ENCODE data around the gene TRMT1.

TRMT1 gene

GRCh38 chr19:13155472-13156359, 39.2 kb upstream of the TRMT1 start:
- peak overlapping the region; percentile 87 to 100 (median 97) for H3K4me3 ChIP-seq (ENCODE audit: low read depth in 1 of 5, low read length in 5 of 5)
- peaks cover 8 to 42% (median 31%) of the 10 kb centered on the region in 5 donors for H3K4me1 ChIP-seq (ENCODE audit: control insufficient read depth in 5 of 5, insufficient read depth in 5 of 5, low read length in 5 of 5)
- H3K27ac ChIP-seq (ENCODE audit: low read depth, low read length), result peak overlapping the region; percentile 97
- H3K36me3 ChIP-seq (ENCODE audit: control insufficient read depth in 5 of 5, insufficient read depth in 5 of 5, low read length in 5 of 5), result no peaks in the 10 kb centered on the region
- peak overlapping the region; percentile 38 to 99 (median 97) for H3K9ac ChIP-seq (ENCODE audit: low read length in 5 of 5)
- H3K27me3 ChIP-seq (ENCODE audit: control insufficient read depth in 5 of 5, insufficient read depth in 4 of 5, low read length in 5 of 5), result no peaks in the 10 kb centered on the region
- no peaks in the 10 kb centered on the region for H3K9me3 ChIP-seq (ENCODE audit: control insufficient read depth in 5 of 5, low read length in 5 of 5)

GRCh38 chr19:13154911-13155471, 38.5 kb upstream of the TRMT1 start:
- H3K27me3 ChIP-seq (ENCODE audit: control insufficient read depth in 5 of 5, insufficient read depth in 4 of 5, low read length in 5 of 5), result no peaks in the 10 kb centered on the region
- peak overlapping the region in 4 of 5 donors; percentile 96 to 99 (median 98) for H3K9ac ChIP-seq (ENCODE audit: low read length in 5 of 5)
- H3K9me3 ChIP-seq (ENCODE audit: control insufficient read depth in 5 of 5, low read length in 5 of 5), result no peaks in the 10 kb centered on the region
- no peaks in the 10 kb centered on the region for H3K36me3 ChIP-seq (ENCODE audit: control insufficient read depth in 5 of 5, insufficient read depth in 5 of 5, low read length in 5 of 5)
- peak overlapping the region; percentile 87 to 100 (median 97) for H3K4me3 ChIP-seq (ENCODE audit: low read depth in 1 of 5, low read length in 5 of 5)
- peak overlapping the region; percentile 97 for H3K27ac ChIP-seq (ENCODE audit: low read depth, low read length)
- peaks cover 8 to 45% (median 31%) of the 10 kb centered on the region in 5 donors for H3K4me1 ChIP-seq (ENCODE audit: control insufficient read depth in 5 of 5, insufficient read depth in 5 of 5, low read length in 5 of 5)

- Histone ChIP-seq H3K27ac (ENCODE audit: low read depth, low read length) (peak overlapping the region; percentile 97), H3K4me1 (ENCODE audit: control insufficient read depth in 5 of 5, insufficient read depth in 5 of 5, low read length in 5 of 5) (peaks cover 8 to 52% (median 36%) of the 10 kb centered on the region in 5 donors), H3K4me3 (ENCODE audit: low read depth in 1 of 5, low read length in 5 of 5) (peak overlapping the region; percentile 87 to 100 (median 97)), H3K27me3 (ENCODE audit: control insufficient read depth in 5 of 5, insufficient read depth in 4 of 5, low read length in 5 of 5) (no peaks in the 10 kb centered on the region), H3K36me3 (ENCODE audit: control insufficient read depth in 5 of 5, insufficient read depth in 5 of 5, low read length in 5 of 5) (no peaks in the 10 kb centered on the region), H3K9me3 (ENCODE audit: control insufficient read depth in 5 of 5, low read length in 5 of 5) (no peaks in the 10 kb centered on the region), H3K9ac (ENCODE audit: low read length in 5 of 5) (peak overlapping the region; percentile 68 to 99 (median 97))
Measured at GRCh38 chr19:13154241-13154778, 37.8 kb upstream of the TRMT1 start.

- Histone ChIP-seq H3K4me1 (ENCODE audit: control insufficient read depth in 5 of 5, insufficient read depth in 5 of 5, low read length in 5 of 5) (peaks cover 8 to 58% (median 42%) of the 10 kb centered on the region in 5 donors), H3K27me3 (ENCODE audit: control insufficient read depth in 5 of 5, insufficient read depth in 4 of 5, low read length in 5 of 5) (no peaks in the 10 kb centered on the region), H3K27ac (ENCODE audit: low read depth, low read length) (peak overlapping the region; percentile 97), H3K9ac (ENCODE audit: low read length in 5 of 5) (peak overlapping the region; percentile 68 to 99 (median 97)), H3K9me3 (ENCODE audit: control insufficient read depth in 5 of 5, low read length in 5 of 5) (no peaks in the 10 kb centered on the region), H3K4me3 (ENCODE audit: low read depth in 1 of 5, low read length in 5 of 5) (peak overlapping the region; percentile 87 to 100 (median 97)), H3K36me3 (ENCODE audit: control insufficient read depth in 5 of 5, insufficient read depth in 5 of 5, low read length in 5 of 5) (no peaks in the 10 kb centered on the region)
Measured at GRCh38 chr19:13153569-13154240, 37.2 kb upstream of the TRMT1 start.

GRCh38 chr19:13152974-13153568, 36.5 kb upstream of the TRMT1 start:
- peak overlapping the region; percentile 87 to 100 (median 97) for H3K4me3 ChIP-seq (ENCODE audit: low read depth in 1 of 5, low read length in 5 of 5)
- peak overlapping the region in 4 of 5 donors; percentile 96 to 99 (median 98) for H3K9ac ChIP-seq (ENCODE audit: low read length in 5 of 5)
- H3K36me3 ChIP-seq (ENCODE audit: control insufficient read depth in 5 of 5, insufficient read depth in 5 of 5, low read length in 5 of 5), result no peaks in the 10 kb centered on the region
- H3K27ac ChIP-seq (ENCODE audit: low read depth, low read length), result peak overlapping the region; percentile 97
- H3K9me3 ChIP-seq (ENCODE audit: control insufficient read depth in 5 of 5, low read length in 5 of 5), result no peaks in the 10 kb centered on the region
- peaks cover 8 to 61% (median 45%) of the 10 kb centered on the region in 5 donors for H3K4me1 ChIP-seq (ENCODE audit: control insufficient read depth in 5 of 5, insufficient read depth in 5 of 5, low read length in 5 of 5)
- no peaks in the 10 kb centered on the region for H3K27me3 ChIP-seq (ENCODE audit: control insufficient read depth in 5 of 5, insufficient read depth in 4 of 5, low read length in 5 of 5)

GRCh38 chr19:13152356-13152973, 35.9 kb upstream of the TRMT1 start:
- Histone ChIP-seq H3K36me3 (ENCODE audit: control insufficient read depth in 5 of 5, insufficient read depth in 5 of 5, low read length in 5 of 5) (no peaks in the 10 kb centered on the region), H3K9ac (ENCODE audit: low read length in 5 of 5) (peak overlapping the region; percentile 95 to 99 (median 97)), H3K27ac (ENCODE audit: low read depth, low read length) (peak overlapping the region; percentile 97), H3K9me3 (ENCODE audit: control insufficient read depth in 5 of 5, low read length in 5 of 5) (no peaks in the 10 kb centered on the region), H3K27me3 (ENCODE audit: control insufficient read depth in 5 of 5, insufficient read depth in 4 of 5, low read length in 5 of 5) (no peaks in the 10 kb centered on the region), H3K4me3 (ENCODE audit: low read depth in 1 of 5, low read length in 5 of 5) (peak overlapping the region; percentile 87 to 100 (median 97)), H3K4me1 (ENCODE audit: control insufficient read depth in 5 of 5, insufficient read depth in 5 of 5, low read length in 5 of 5) (peaks cover 8 to 61% (median 45%) of the 10 kb centered on the region in 5 donors)

- peaks cover 6 to 57% (median 42%) of the 10 kb centered on the region in 5 donors for H3K4me1 ChIP-seq (ENCODE audit: control insufficient read depth in 5 of 5, insufficient read depth in 5 of 5, low read length in 5 of 5)
- peak overlapping the region; percentile 87 to 100 (median 97) for H3K4me3 ChIP-seq (ENCODE audit: low read depth in 1 of 5, low read length in 5 of 5)
- H3K36me3 ChIP-seq (ENCODE audit: control insufficient read depth in 5 of 5, insufficient read depth in 5 of 5, low read length in 5 of 5), result no peaks in the 10 kb centered on the region
- H3K27me3 ChIP-seq (ENCODE audit: control insufficient read depth in 5 of 5, insufficient read depth in 4 of 5, low read length in 5 of 5), result no peaks in the 10 kb centered on the region
- H3K27ac ChIP-seq (ENCODE audit: low read depth, low read length), result peak overlapping the region; percentile 99
- H3K9me3 ChIP-seq (ENCODE audit: control insufficient read depth in 5 of 5, low read length in 5 of 5), result no peaks in the 10 kb centered on the region
- peak overlapping the region; percentile 95 to 100 (median 99) for H3K9ac ChIP-seq (ENCODE audit: low read length in 5 of 5)
Measured at GRCh38 chr19:13151605-13152355, 35.2 kb upstream of the TRMT1 start.

GRCh38 chr19:13150931-13151604, 34.5 kb upstream of the TRMT1 start:
- Histone ChIP-seq H3K9me3 (ENCODE audit: control insufficient read depth in 5 of 5, low read length in 5 of 5) (no peaks in the 10 kb centered on the region), H3K4me1 (ENCODE audit: control insufficient read depth in 5 of 5, insufficient read depth in 5 of 5, low read length in 5 of 5) (peaks cover 6 to 50% (median 38%) of the 10 kb centered on the region in 5 donors), H3K27me3 (ENCODE audit: control insufficient read depth in 5 of 5, insufficient read depth in 4 of 5, low read length in 5 of 5) (no peaks in the 10 kb centered on the region), H3K27ac (ENCODE audit: low read depth, low read length) (peak overlapping the region; percentile 99), H3K9ac (ENCODE audit: low read length in 5 of 5) (peak overlapping the region; percentile 95 to 100 (median 99)), H3K36me3 (ENCODE audit: control insufficient read depth in 5 of 5, insufficient read depth in 5 of 5, low read length in 5 of 5) (no peaks in the 10 kb centered on the region), H3K4me3 (ENCODE audit: low read depth in 1 of 5, low read length in 5 of 5) (peak overlapping the region; percentile 85 to 99 (median 97))
